Limb (tissue), 2 donors: ENCODE results near the gene ZRANB3.

ENCODE experiments used
- DNase-seq, 2 donors: peaks; one replicate each; pipeline ENCODE4 v3.0.0-alpha.2; 2016; ENCODE audit errors: extremely low spot score in 2 of 2

The ZRANB3 gene

GRCh38 chr2:135175177-135175576 is 355.8 kb downstream of the ZRANB3 start:
- no peak for DNase-seq

GRCh38 chr2:135174810-135175093 is 356.3 kb downstream of the ZRANB3 start:
- no peak for DNase-seq

- DNase-seq, result no peak
These were observed 356.8 kb downstream of the ZRANB3 start for GRCh38 chr2:135174049-135174809.

- DNase-seq, result no peak
These were observed 360.9 kb downstream of the ZRANB3 start for GRCh38 chr2:135169900-135170753.

- no peak for DNase-seq
These were observed 362.7 kb downstream of the ZRANB3 start for GRCh38 chr2:135168204-135168856.

GRCh38 chr2:135167273-135167672 is 363.7 kb downstream of the ZRANB3 start:
- DNase-seq, result no peak

GRCh38 chr2:135164431-135164830 is 366.6 kb downstream of the ZRANB3 start:
- no peak for DNase-seq

- DNase-seq, result no peak
These were observed 367.1 kb downstream of the ZRANB3 start for GRCh38 chr2:135163901-135164300.

GRCh38 chr2:135163306-135163705 is 367.7 kb downstream of the ZRANB3 start:
- DNase-seq, result no peak

GRCh38 chr2:135162786-135163185 is 368.2 kb downstream of the ZRANB3 start:
- DNase-seq, result no peak

- no peak for DNase-seq
These were observed 368.6 kb downstream of the ZRANB3 start for GRCh38 chr2:135162377-135162776.

- DNase-seq, result no peak
These were observed 371.8 kb downstream of the ZRANB3 start for GRCh38 chr2:135159191-135159590.

GRCh38 chr2:135157856-135158255 is 373.2 kb downstream of the ZRANB3 start:
- no peak for DNase-seq

- no peak for DNase-seq
These were observed 376.1 kb downstream of the ZRANB3 start for GRCh38 chr2:135154962-135155361.

GRCh38 chr2:135152361-135152760 is 378.7 kb downstream of the ZRANB3 start:
- DNase-seq, result no peak

- no peak for DNase-seq
These were observed 379.4 kb downstream of the ZRANB3 start for GRCh38 chr2:135151615-135152014.

GRCh38 chr2:135150725-135151124 is 380.3 kb downstream of the ZRANB3 start:
- DNase-seq, result no peak

- no peak for DNase-seq
These were observed 381.8 kb downstream of the ZRANB3 start for GRCh38 chr2:135149251-135149650.

GRCh38 chr2:135144343-135144742 is 386.7 kb downstream of the ZRANB3 start:
- DNase-seq, result no peak

- no peak for DNase-seq
These were observed 388.7 kb downstream of the ZRANB3 start for GRCh38 chr2:135142323-135142722.

GRCh38 chr2:135140606-135141005 is 390.4 kb downstream of the ZRANB3 start:
- no peak for DNase-seq

GRCh38 chr2:135132314-135132713 is 398.7 kb downstream of the ZRANB3 start:
- DNase-seq, result no peak
